HepG2 (cell line): ENCODE results near the gene UBE2G2. TPM values are rescaled to one million over a fixed set of nuclear protein-coding genes. Genes with fewer than 3 reads are reported as not detected.
A peak's percentile ranks its signal among the peaks of the same experiment; 100 is the strongest.

Experiments used
- ATAC-seq: fragments of 200-7000 bp; cut with Tn5 transposase; 3 replicates; pipeline ENCODE4 v1.9.1; 2020; ENCODE audit warnings: mild to moderate bottlenecking, moderate library complexity
- BruUV-seq: library from RNA; stranded (reverse); fragments of 400-500 nt; replicated peaks from 2 replicates; lab custom pipeline; 2021; lab: Mats Ljungman, UMichigan
- CTCF ChIA-PET: fragments of 300-600 bp; formaldehyde crosslinking; extraction: SDS; loops from one replicate; lab custom pipeline; 2021; ENCODE audit warnings: low total read pairs, inconsistent platforms, low intra/inter-chr PET ratio; lab: Yijun Ruan, JAX
- POLR2A ChIA-PET: fragments of 350-600 bp; sonication (Branson Sonifier 250); formaldehyde crosslinking; loops from one replicate; lab custom pipeline; 2020; ENCODE audit warnings: antibody characterized with exemption, inconsistent platforms; lab: Yijun Ruan, JAX
- DNase-seq: peaks from one replicate; pipeline ENCODE4 v3.0.0-alpha.2; 2015; ENCODE audit warnings: low spot score
- FAIRE-seq: peaks from 3 replicates; lab custom pipeline; 2011; peaks lifted over from hg19 to GRCh38; lab: Jason Lieb, UNC
- H2AFZ ChIP-seq: one replicate; pipeline ENCODE4 v1.6.1; 2011; ENCODE audit warnings: low read length, inconsistent platforms
- H3K27ac ChIP-seq: fragments of 300-600 bp; 3 replicates; pipeline ENCODE4 v1.8.0; 2011; ENCODE audit warnings: mixed run types, mild to moderate bottlenecking, mixed read lengths, low read length, inconsistent platforms; ENCODE audit not compliant: insufficient read depth; ENCODE audit errors: extremely low read length
- H3K27me3 ChIP-seq, 2 experiments: fragments of 200-600 bp in 1 of 2; 2 replicates in 1 of 2; 3 replicates in 1 of 2; pipeline versions ENCODE4 v1.6.0 to v1.8.0; 2011; ENCODE audit warnings: low read length in 2 of 2, mild to moderate bottlenecking in 2 of 2, moderate library complexity in 2 of 2, inconsistent platforms in 1 of 2; ENCODE audit not compliant: insufficient read depth in 2 of 2, control insufficient read depth in 1 of 2
- H3K36me3 ChIP-seq, 2 experiments: fragments of 200-600 bp in 1 of 2; replicated peaks in 1 of 2; 2 replicates in 1 of 2; 3 replicates in 1 of 2; pipeline versions ENCODE4 v1.5.1 to v1.8.0; 2011; ENCODE audit warnings: low read length in 2 of 2, inconsistent platforms in 1 of 2; ENCODE audit not compliant: insufficient read depth in 2 of 2, control insufficient read depth in 1 of 2
- H3K4me1 ChIP-seq: 2 replicates; pipeline ENCODE4 v1.5.1; 2012; ENCODE audit warnings: low read length, inconsistent platforms; ENCODE audit not compliant: insufficient read depth
- H3K4me2 ChIP-seq: 2 replicates; pipeline ENCODE4 v1.6.0; 2011; ENCODE audit warnings: low read depth, low read length, inconsistent platforms
- H3K4me3 ChIP-seq, 3 experiments: fragments of 200-600 bp in 1 of 3; sonication (generic), shearing (Covaris generic) in 1 of 3; replicated peaks in 1 of 3; 2 replicates each; pipeline ENCODE4 v1.5.1; 2011 to 2016; ENCODE audit warnings: low read length in 3 of 3, inconsistent platforms in 2 of 3, low read depth in 2 of 3, mild to moderate bottlenecking in 2 of 3, control low read depth in 1 of 3, mixed read lengths in 1 of 3; ENCODE audit not compliant: insufficient read depth in 1 of 3
- H3K79me2 ChIP-seq: one replicate; pipeline ENCODE4 v1.6.1; 2011; ENCODE audit warnings: low read length, inconsistent platforms; ENCODE audit not compliant: insufficient read depth
- H3K9ac ChIP-seq: 2 replicates; pipeline ENCODE4 v1.6.0; 2011; ENCODE audit warnings: mild to moderate bottlenecking, low read depth, low read length, inconsistent platforms; ENCODE audit not compliant: insufficient read depth
- H3K9me3 ChIP-seq: 2 replicates; pipeline ENCODE4 v1.5.1; 2012; ENCODE audit warnings: mild to moderate bottlenecking, low read length
- H4K20me1 ChIP-seq: 2 replicates; pipeline ENCODE4 v1.6.0; 2011; ENCODE audit warnings: inconsistent platforms, mild to moderate bottlenecking, low read length, moderate library complexity; ENCODE audit not compliant: insufficient read depth
- ARHGAP35 ChIP-seq: sonication (generic); formaldehyde crosslinking; IDR thresholded peaks from 2 replicates; pipeline ENCODE4 v1.9.0; 2022; ENCODE audit warnings: mild to moderate bottlenecking, inconsistent platforms, moderate library complexity, missing genetic modification reagents, borderline replicate concordance
- ARNT ChIP-seq: fragments of 450-650 bp; IDR thresholded peaks from 2 replicates; pipeline ENCODE4 v1.6.1; 2017
- CEBPB ChIP-seq: IDR thresholded peaks from 2 replicates; pipeline ENCODE4 v1.6.1; 2011; ENCODE audit warnings: low read depth, low read length, improper control_type of control experiment, borderline replicate concordance
- ERF ChIP-seq: IDR thresholded peaks from 2 replicates; pipeline ENCODE4 v1.6.1; 2018; ENCODE audit warnings: missing biosample characterization, missing genetic modification reagents
- GABPA ChIP-seq, 2 experiments: IDR thresholded peaks; 2 replicates each; pipeline ENCODE4 v1.6.1; 2011 to 2016; ENCODE audit warnings: low read depth in 2 of 2, low read length in 1 of 2, missing biosample characterization in 1 of 2, missing genetic modification characterization in 1 of 2
- IRF2 ChIP-seq: IDR thresholded peaks from 2 replicates; pipeline ENCODE4 v1.6.1; 2018; ENCODE audit warnings: missing genetic modification reagents, missing compliant biosample characterization
- JDP2 ChIP-seq: sonication (generic); formaldehyde crosslinking; IDR thresholded peaks from 2 replicates; pipeline ENCODE4 v1.8.1; 2022; ENCODE audit warnings: missing genetic modification reagents, borderline replicate concordance
- KDM3A ChIP-seq: IDR thresholded peaks from 2 replicates; pipeline ENCODE4 v1.6.1; 2018; ENCODE audit warnings: low read depth, missing compliant biosample characterization
- KLF9 ChIP-seq: IDR thresholded peaks from 2 replicates; pipeline ENCODE4 v1.6.1; 2016; ENCODE audit warnings: low read depth
- PLRG1 ChIP-seq: fragments of 450-650 bp; conservative IDR thresholded peaks from 2 replicates; pipeline ENCODE4 v1.6.1; 2016
- RXRB ChIP-seq: IDR thresholded peaks from 2 replicates; pipeline ENCODE4 v1.6.1; 2016; ENCODE audit warnings: borderline replicate concordance, missing genetic modification reagents, missing compliant biosample characterization
- SSRP1 ChIP-seq: IDR thresholded peaks from 2 replicates; pipeline ENCODE4 v1.6.1; 2016; ENCODE audit warnings: control low read depth
- ZBTB42 ChIP-seq: sonication (generic); formaldehyde crosslinking; IDR thresholded peaks from 2 replicates; pipeline ENCODE4 v1.5.0; 2020; ENCODE audit warnings: mild to moderate bottlenecking, missing genetic modification reagents
- ZNF256 ChIP-seq: sonication (generic); formaldehyde crosslinking; conservative IDR thresholded peaks from 2 replicates; pipeline ENCODE4 v1.4.0; 2020; ENCODE audit warnings: missing genetic modification reagents
- ZNF260 ChIP-seq: sonication (generic); formaldehyde crosslinking; IDR thresholded peaks from 2 replicates; pipeline ENCODE4 v1.4.0; 2020; ENCODE audit warnings: missing genetic modification reagents, low read depth, mild to moderate bottlenecking, borderline replicate concordance
- WGBS: methylation state at CpG from one replicate; pipeline ENCODE4 v1.1.6; 2017; ENCODE audit warnings: low lambda C conversion rate; 5-methylcytosine and 5-hydroxymethylcytosine counted together
- in situ Hi-C: cut with HindIII; loops from 2 replicates; pipeline ENCODE4 v1.10.0; 2017; ENCODE audit warnings: low pct_unique_long_range_greater_than_20kb; ENCODE audit not compliant: extremely low pct_ligation_motif_present
- intact Hi-C: fragments of 100-400 bp; cut with micrococcal nuclease; formaldehyde crosslinking; loops from one replicate; pipeline ENCODE4 v1.10.0; 2022; ENCODE audit not compliant: unreplicated experiment
- polyA plus RNA-seq, 8 experiments: library from polyadenylated mRNA; depleted of rRNA in 3 of 8; stranded (reverse) in 7 of 8; unstranded in 1 of 8; fragments of >200 nt; fragmentation: Illumina TruSeq in 4 of 8; extraction: Trizol in 4 of 8; gene quantifications; 2 replicates each; pipeline versions ENCODE4 v1.2.1 to v1.2.3, GENCODE V29; 2011 to 2016; ENCODE audit warnings: low read depth in 4 of 8, missing spikeins in 1 of 8, mixed read lengths in 1 of 8; ENCODE audit not compliant: insufficient read depth in 1 of 8
- total RNA-seq, 5 experiments: library from RNA; depleted of rRNA; stranded (reverse); fragments of >200 nt; fragmentation: Illumina TruSeq; extraction: Trizol; gene quantifications; 2 replicates each; pipeline ENCODE4 v1.2.3, GENCODE V29; 2016; ENCODE audit warnings: low read depth in 1 of 5
- TF ChIP-seq, protein P1 (sequence below): IDR thresholded peaks from 2 replicates; pipeline ENCODE4 v1.6.1; 2016; ENCODE audit warnings: mild to moderate bottlenecking
- TF ChIP-seq, protein P2 (sequence below): IDR thresholded peaks from 2 replicates; pipeline ENCODE4 v1.4.0; 2020; ENCODE audit warnings: mild to moderate bottlenecking, missing genetic modification reagents
- TF ChIP-seq, protein P3 (sequence below): sonication (generic); formaldehyde crosslinking; IDR thresholded peaks from 2 replicates; pipeline ENCODE4 v1.8.1; 2023; ENCODE audit warnings: missing genetic modification reagents, mild to moderate bottlenecking, borderline replicate concordance
- TF ChIP-seq, protein P4 (sequence below): IDR thresholded peaks from 2 replicates; pipeline ENCODE4 v1.6.1; 2012; ENCODE audit warnings: inconsistent platforms
- TF ChIP-seq, protein P5 (sequence below), 2 experiments: fragments of 450-650 bp in 1 of 2; sonication (generic) in 1 of 2; formaldehyde crosslinking; IDR thresholded peaks; 2 replicates each; pipeline versions ENCODE4 v1.5.0 to v1.8.0; 2020 to 2022; ENCODE audit warnings: mild to moderate bottlenecking in 1 of 2, missing genetic modification reagents in 1 of 2

The UBE2G2 gene
- total and polyA plus RNA-seq, 2 of the 13 experiments (the other 11 are each of a cell fraction or from before 2014, with no cell fraction given), result 55.4 to 92.0 TPM

DNA sequence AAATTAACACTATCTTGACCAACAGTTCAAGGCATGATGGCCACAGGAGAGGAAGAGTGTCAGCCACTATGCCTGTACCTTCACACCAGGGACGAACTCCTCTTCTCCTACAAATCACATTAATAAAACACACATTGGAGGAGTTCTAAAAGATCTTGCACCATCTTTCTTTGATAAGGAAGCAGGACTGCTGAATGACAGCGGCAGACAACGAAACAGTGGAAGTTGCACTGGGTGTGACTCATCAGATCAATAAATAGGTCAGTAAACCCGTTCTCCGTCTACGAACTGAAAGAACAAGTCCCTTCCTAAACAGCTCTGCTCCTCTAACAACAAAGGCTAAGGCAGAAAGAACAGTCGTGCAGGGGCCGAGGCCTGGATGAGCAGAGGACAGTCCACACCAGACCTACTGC is 23.1 kb downstream of the UBE2G2 start:
- Histone ChIP-seq H3K27ac (peak overlapping the region; percentile 18), H4K20me1 (no peaks in the 10 kb centered on the region; the same call in 1 of the 2 replicates), H3K79me2 (peaks cover 19% of the 10 kb centered on the region), H3K9me3 (no peaks in the 10 kb centered on the region), H3K4me3 (no peak overlapping the region), H3K4me1 (peaks cover 29% of the 10 kb centered on the region), H3K36me3 (peaks cover 12 to 48% of the 10 kb centered on the region in 2 experiments), H3K27me3 (no peaks in the 10 kb centered on the region), H2AFZ (no peak overlapping the region), H3K9ac (no peak overlapping the region), H3K4me2 (peak overlapping the region; percentile 16; the same call in 1 of the 2 replicates)
- intact Hi-C loops (no loop called here), in situ Hi-C loops (no loop called here)
- WGBS, result 24% methylated on average over 8 of the region's 8 CpGs
- POLR2A ChIA-PET, result interaction anchor here (0.6 to 0.7 kb wide), 2 partner anchors 23 to 39 kb away, joined by 3 to 4 read pairs; partner anchors contain the start of genes SUMO3 and UBE2G2
- CTCF ChIA-PET, result no interaction called here
- ATAC-seq, result peak; percentile 96
- no TSS peak for BruUV-seq
- peak; percentile 69 for DNase-seq
- FAIRE-seq, result peak; percentile 60
- TF ChIP-seq ARHGAP35, result no peak
- peak; percentile 75 for TF ChIP-seq CEBPB
- TF ChIP-seq ZBTB42 (CRISPR knock-in tag), result no peak
- TF ChIP-seq, protein P1, sequence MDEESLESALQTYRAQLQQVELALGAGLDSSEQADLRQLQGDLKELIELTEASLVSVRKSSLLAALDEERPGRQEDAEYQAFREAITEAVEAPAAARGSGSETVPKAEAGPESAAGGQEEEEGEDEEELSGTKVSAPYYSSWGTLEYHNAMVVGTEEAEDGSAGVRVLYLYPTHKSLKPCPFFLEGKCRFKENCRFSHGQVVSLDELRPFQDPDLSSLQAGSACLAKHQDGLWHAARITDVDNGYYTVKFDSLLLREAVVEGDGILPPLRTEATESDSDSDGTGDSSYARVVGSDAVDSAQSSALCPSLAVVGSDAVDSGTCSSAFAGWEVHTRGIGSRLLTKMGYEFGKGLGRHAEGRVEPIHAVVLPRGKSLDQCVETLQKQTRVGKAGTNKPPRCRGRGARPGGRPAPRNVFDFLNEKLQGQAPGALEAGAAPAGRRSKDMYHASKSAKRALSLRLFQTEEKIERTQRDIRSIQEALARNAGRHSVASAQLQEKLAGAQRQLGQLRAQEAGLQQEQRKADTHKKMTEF, result peak; percentile 41; the same call in 1 of the 2 replicates
- no peak for TF ChIP-seq GABPA (IDR thresholded peaks at IDR 0.05; ENCODE audit: low read depth, low read length)
- TF ChIP-seq GABPA (CRISPR knock-in tag; IDR thresholded peaks at IDR 0.05; ENCODE audit: low read depth), result peak; percentile 38; the same call in 1 of the 2 replicates
- TF ChIP-seq, protein P2, sequence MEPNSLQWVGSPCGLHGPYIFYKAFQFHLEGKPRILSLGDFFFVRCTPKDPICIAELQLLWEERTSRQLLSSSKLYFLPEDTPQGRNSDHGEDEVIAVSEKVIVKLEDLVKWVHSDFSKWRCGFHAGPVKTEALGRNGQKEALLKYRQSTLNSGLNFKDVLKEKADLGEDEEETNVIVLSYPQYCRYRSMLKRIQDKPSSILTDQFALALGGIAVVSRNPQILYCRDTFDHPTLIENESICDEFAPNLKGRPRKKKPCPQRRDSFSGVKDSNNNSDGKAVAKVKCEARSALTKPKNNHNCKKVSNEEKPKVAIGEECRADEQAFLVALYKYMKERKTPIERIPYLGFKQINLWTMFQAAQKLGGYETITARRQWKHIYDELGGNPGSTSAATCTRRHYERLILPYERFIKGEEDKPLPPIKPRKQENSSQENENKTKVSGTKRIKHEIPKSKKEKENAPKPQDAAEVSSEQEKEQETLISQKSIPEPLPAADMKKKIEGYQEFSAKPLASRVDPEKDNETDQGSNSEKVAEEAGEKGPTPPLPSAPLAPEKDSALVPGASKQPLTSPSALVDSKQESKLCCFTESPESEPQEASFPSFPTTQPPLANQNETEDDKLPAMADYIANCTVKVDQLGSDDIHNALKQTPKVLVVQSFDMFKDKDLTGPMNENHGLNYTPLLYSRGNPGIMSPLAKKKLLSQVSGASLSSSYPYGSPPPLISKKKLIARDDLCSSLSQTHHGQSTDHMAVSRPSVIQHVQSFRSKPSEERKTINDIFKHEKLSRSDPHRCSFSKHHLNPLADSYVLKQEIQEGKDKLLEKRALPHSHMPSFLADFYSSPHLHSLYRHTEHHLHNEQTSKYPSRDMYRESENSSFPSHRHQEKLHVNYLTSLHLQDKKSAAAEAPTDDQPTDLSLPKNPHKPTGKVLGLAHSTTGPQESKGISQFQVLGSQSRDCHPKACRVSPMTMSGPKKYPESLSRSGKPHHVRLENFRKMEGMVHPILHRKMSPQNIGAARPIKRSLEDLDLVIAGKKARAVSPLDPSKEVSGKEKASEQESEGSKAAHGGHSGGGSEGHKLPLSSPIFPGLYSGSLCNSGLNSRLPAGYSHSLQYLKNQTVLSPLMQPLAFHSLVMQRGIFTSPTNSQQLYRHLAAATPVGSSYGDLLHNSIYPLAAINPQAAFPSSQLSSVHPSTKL (CRISPR knock-in tag), result peak; percentile 68
- no peak for TF ChIP-seq PLRG1
- peak; percentile 77 for TF ChIP-seq RXRB (CRISPR knock-in tag)
- TF ChIP-seq, protein P3, sequence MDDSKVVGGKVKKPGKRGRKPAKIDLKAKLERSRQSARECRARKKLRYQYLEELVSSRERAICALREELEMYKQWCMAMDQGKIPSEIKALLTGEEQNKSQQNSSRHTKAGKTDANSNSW (CRISPR knock-in tag), result no peak
- TF ChIP-seq ERF (CRISPR knock-in tag), result 0 out of 2 replicates have a peak, but pooled peaks have one; percentile 33
- TF ChIP-seq, protein P4, sequence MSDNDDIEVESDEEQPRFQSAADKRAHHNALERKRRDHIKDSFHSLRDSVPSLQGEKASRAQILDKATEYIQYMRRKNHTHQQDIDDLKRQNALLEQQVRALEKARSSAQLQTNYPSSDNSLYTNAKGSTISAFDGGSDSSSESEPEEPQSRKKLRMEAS, result 0 out of 2 replicates have a peak, but pooled peaks have one; percentile 32
- TF ChIP-seq JDP2, result no peak
- TF ChIP-seq SSRP1 (CRISPR knock-in tag), result no peak
- TF ChIP-seq ARNT, result no peak
- no peak for TF ChIP-seq ZNF260 (CRISPR knock-in tag)
- TF ChIP-seq KLF9 (CRISPR knock-in tag), result no peak
- peak; percentile 47; the same call in 1 of the 2 replicates for TF ChIP-seq KDM3A (CRISPR knock-in tag)
- TF ChIP-seq, protein P5, sequence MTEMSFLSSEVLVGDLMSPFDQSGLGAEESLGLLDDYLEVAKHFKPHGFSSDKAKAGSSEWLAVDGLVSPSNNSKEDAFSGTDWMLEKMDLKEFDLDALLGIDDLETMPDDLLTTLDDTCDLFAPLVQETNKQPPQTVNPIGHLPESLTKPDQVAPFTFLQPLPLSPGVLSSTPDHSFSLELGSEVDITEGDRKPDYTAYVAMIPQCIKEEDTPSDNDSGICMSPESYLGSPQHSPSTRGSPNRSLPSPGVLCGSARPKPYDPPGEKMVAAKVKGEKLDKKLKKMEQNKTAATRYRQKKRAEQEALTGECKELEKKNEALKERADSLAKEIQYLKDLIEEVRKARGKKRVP (CRISPR knock-in tag; IDR thresholded peaks at IDR 0.05), result peak in 1 of 2 experiments; percentile 71; a peak in 2 of 4 replicates
- peak; percentile 57; the same call in 1 of the 2 replicates for TF ChIP-seq IRF2 (CRISPR knock-in tag)
- no peak for TF ChIP-seq ZNF256
